ENCODE results near the gene ADGRE3.

DNA sequence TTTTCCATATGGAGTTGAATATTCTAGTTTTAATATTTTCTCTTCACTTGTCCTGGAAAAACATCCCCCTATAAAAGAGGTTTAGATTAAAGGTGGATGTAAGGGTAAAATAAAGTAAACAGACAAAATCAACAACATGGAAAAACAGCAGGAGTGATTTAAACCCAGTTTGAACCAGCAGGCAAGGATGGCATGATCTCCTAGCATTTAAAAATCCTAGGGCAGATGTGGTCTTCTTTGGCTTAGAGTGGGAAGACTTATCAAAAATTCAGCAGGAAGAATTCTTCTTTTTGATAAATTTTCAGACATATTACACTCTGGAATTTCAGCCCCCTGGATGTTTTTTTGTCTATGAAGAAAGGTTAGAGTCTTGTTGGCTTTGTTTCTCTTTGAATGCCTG is 55.2 kb downstream of the ADGRE3 start:
- TF ChIP-seq CTCF (conservative IDR thresholded peaks at IDR 0.05; ENCODE audit: low read depth, low read length): no peak
- TF ChIP-seq EZH2 (IDR thresholded peaks at IDR 0.05; ENCODE audit: borderline replicate concordance, low read depth, low read length, poor library complexity, severe bottlenecking): no peak
